GM08714 (cell line): ENCODE results near the gene TRAPPC12.

Experiments used
- H3K4me3 ChIP-seq: fragments of 200-500 bp; sonication (Bioruptor generic); 2 replicates; pipeline ENCODE4 v1.5.1; 2014; ENCODE audit warnings: mild to moderate bottlenecking, low read length, inconsistent platforms
- ZNF274 ChIP-seq: IDR thresholded peaks from 2 replicates; pipeline ENCODE4 v1.6.1; 2012; ENCODE audit warnings: mild to moderate bottlenecking, low read depth, low read length

Gene TRAPPC12

DNA sequence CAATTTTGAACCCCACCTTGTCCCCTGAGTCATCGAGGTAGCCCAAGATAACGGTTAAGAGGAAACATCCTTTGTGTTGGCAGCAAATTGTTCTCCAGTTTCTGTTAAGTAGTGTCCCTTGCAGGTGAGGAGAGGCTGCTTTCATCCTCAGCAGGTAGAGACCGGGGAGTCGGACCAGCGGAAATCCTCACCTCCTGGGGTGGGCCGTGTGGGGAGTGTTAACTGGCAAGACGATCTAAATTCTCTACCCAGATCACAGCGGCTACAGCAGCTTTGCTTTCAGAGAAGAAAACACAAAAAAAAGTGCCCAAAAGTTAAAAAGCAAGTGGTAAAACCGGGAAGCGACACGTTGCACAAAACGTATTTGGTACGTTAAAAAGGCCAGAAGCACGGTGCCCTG, 76.6 kb downstream of the TRAPPC12 start:
- no peak for TF ChIP-seq ZNF274
- H3K4me3 ChIP-seq, result no peak overlapping the region

GRCh38 chr2:3457524-3458395, 78.3 kb downstream of the TRAPPC12 start:
- no peak for TF ChIP-seq ZNF274
- no peak overlapping the region for H3K4me3 ChIP-seq

DNA sequence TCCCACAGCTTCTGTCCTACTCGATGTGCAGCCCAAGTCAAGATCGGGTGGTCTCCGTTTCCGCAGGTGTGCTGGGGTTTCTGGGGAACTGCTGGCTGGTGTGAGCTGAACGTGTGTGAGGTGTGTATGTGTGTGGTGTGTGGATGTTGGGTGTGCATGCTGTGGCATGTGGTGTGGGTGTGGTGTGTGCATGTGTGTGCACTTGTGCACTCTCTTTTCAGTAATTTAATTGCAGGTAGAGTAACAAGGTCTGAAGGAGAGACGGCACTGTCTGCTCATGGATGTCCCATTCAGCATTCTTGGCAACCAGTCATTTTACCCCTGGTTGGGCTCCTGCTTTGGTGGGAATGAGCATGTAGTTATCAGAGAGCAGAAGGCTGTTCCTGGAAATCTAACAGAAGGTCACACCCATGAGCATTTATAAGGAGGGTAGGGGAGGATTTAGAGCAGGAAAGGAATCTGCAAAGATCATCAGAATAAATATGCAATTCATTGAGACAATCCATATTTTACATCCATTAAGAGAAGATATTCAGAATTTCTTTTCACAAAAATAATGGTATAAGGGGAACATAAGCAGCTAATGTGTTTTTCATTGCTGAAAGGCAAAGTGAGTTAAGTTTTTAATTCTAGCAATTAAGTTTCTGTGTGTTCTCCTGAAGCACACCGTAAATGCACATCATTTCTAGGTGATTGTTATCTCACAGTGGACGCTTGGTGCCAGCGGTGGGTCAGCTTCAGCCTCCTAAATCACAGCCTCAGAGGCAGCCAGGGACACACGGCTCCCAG, 79.1 kb downstream of the TRAPPC12 start:
- H3K4me3 ChIP-seq, result no peak overlapping the region
- TF ChIP-seq ZNF274, result no peak

DNA sequence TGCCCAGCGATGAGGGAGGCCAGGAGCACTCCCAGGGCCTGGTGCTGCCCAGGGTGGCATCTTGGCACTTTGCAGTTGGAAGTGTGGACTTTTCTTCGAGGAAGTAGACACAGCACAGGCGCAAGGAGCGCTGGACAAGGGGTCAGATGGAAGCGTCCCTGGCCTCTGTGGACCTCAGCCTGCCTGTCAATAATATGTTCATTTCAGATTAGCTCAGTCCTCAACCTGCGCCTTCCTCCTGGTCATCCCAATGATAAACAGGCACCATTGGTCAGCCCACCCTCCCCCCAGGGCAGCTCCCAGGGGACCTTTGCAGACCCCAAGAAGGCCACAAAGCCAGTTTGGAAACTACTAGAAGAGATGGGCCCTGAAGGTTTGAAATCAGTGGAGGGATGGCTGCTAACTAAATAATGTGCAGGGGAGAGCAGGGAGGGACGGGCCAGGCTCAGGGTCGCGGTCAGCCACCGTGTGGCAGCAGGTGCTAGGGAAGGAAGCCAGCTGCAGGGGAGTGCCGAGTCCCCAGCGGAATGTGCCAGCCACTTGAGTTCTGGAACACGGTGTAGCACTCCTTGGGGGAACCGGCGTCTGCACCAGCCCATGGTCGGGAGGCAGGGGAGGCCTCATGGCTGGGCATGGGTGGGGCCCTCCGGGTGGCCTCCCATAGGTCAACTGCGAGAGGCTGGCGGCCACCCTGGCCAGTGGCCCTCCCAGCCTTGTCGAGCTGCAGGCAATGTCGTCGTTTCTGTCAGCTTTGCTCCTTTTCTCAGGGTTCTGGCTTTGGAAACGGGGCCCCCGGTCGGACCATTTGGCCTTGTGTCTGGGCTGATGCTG, 79.9 kb downstream of the TRAPPC12 start:
- no peak overlapping the region for H3K4me3 ChIP-seq
- TF ChIP-seq ZNF274, result no peak

GRCh38 chr2:3460156-3460555, 80.7 kb downstream of the TRAPPC12 start:
- no peak overlapping the region for H3K4me3 ChIP-seq
- no peak for TF ChIP-seq ZNF274

GRCh38 chr2:3460831-3461800, 81.6 kb downstream of the TRAPPC12 start:
- TF ChIP-seq ZNF274, result no peak
- no peak overlapping the region for H3K4me3 ChIP-seq

GRCh38 chr2:3461801-3462492, 82.5 kb downstream of the TRAPPC12 start:
- no peak overlapping the region for H3K4me3 ChIP-seq
- TF ChIP-seq ZNF274, result no peak

GRCh38 chr2:3462493-3463104, 83.1 kb downstream of the TRAPPC12 start:
- no peak for TF ChIP-seq ZNF274
- no peak overlapping the region for H3K4me3 ChIP-seq

DNA sequence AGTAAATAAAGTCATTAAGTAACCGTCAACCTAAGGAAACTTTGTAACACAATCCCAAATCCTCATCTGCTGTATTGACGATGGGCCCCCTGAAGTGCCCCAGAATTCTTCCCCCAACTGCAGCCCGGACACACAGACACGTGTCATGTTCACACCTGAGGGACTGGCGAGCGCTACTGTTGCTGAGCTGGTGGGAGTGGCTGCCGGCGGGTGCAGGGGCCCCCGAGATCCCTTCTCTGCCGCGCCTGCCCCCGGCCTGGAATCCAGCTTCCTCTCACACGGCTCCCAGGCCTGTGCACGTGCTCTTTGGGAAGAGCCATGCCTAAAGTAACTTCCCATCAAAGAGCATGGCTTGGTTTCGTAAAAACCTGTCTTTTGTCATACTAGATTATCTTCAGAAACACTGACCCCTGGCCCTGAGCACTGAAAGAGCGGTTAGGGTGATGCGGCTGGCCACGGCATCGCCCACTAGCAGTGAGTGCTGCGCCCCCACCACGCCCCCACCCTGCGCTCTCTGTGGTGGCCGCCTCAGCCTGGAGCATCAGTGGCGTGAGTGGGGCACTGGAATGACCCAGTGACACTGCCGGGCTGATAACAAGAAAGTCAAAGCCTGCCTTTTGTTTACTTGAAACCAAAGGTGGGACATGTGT, 83.8 kb downstream of the TRAPPC12 start:
- TF ChIP-seq ZNF274, result no peak
- no peak overlapping the region for H3K4me3 ChIP-seq

DNA sequence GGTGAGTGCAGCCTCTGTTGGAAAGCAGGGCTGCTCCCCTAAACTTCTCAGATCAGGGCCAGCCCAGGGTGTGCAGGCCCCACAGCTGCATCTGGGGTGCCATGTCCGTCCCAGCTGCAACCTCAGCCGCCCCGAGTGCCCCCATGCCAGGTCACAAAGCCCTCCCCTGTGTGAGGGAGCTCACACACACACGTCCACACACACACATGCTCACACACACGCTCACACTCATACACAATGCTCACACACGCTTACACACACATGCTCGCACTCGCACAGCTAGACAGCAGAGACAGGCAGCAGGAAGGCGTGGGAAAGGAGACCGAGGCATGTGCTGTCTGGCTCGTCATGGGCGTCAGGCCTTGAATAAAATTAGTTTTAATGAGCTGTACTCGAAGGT, 84.5 kb downstream of the TRAPPC12 start:
- no peak for TF ChIP-seq ZNF274
- H3K4me3 ChIP-seq, result no peak overlapping the region

DNA sequence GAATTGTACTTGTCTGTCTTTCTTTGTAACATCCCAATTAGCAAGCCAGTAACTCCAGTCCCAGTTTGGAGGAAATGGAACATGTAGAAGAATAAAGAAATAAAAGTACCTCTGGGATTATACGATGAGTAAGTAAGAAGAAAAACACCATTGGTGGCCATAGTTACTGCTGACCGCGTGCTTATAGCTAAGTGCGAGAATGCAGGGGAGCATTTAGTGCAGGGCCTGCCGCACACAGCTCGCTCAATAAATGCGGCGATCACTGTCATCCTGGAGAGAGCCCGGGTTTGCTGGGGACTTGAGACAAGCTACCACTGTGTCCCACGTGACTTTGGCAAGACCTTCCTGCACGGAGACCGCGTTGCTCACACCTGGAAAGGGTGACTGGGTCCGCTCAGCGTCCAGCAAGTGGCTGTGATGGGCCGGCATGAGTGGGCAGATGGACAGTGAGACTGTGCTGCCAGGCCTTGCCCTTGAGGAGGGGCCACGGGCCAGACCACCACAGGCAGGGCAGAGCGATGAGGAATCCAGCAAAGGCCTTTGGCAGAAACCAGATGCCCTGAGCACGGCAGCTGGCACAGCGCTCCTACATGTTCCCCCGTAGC, 85.0 kb downstream of the TRAPPC12 start:
- no peak for TF ChIP-seq ZNF274
- no peak overlapping the region for H3K4me3 ChIP-seq
